H9 (cell line): ENCODE data around the gene LGALS4. TPM values are rescaled to one million over a fixed set of nuclear protein-coding genes. Genes with fewer than 3 reads are reported as not detected.

Experiments used
- DNase-seq: peaks from one replicate; pipeline ENCODE4 v3.0.0-alpha.2; 2017
- H2AFZ ChIP-seq: one replicate; pipeline ENCODE4 v1.6.1; 2013; ENCODE audit warnings: mild to moderate bottlenecking, low read length, control low read depth, moderate library complexity
- H2AK5ac ChIP-seq: 2 replicates; pipeline ENCODE4 v1.6.1; 2013; ENCODE audit warnings: low read length, control low read depth, mixed read lengths; ENCODE audit not compliant: insufficient read length
- H2BK120ac ChIP-seq: one replicate; pipeline ENCODE4 v1.6.1; 2013; ENCODE audit warnings: low read depth, mild to moderate bottlenecking, low read length, control low read depth, inconsistent platforms; ENCODE audit not compliant: poor library complexity, severe bottlenecking
- H2BK12ac ChIP-seq: 2 replicates; pipeline ENCODE4 v1.6.1; 2013; ENCODE audit warnings: low read length, control low read depth, mixed read lengths, low read depth; ENCODE audit not compliant: insufficient read length
- H2BK15ac ChIP-seq: 2 replicates; pipeline ENCODE4 v1.6.1; 2013; ENCODE audit warnings: low read depth, low read length, control low read depth
- H2BK20ac ChIP-seq: one replicate; pipeline ENCODE4 v1.6.1; 2013; ENCODE audit warnings: low read depth, mild to moderate bottlenecking, low read length, control low read depth, inconsistent platforms; ENCODE audit not compliant: poor library complexity, severe bottlenecking
- H2BK5ac ChIP-seq: 2 replicates; pipeline ENCODE4 v1.6.1; 2013; ENCODE audit warnings: low read length, control low read depth, mixed read lengths; ENCODE audit not compliant: insufficient read length
- H3K14ac ChIP-seq: 2 replicates; pipeline ENCODE4 v1.6.1; 2013; ENCODE audit warnings: low read length, control low read depth; ENCODE audit not compliant: insufficient read depth
- H3K18ac ChIP-seq: 2 replicates; pipeline ENCODE4 v1.6.1; 2013; ENCODE audit warnings: low read depth, mild to moderate bottlenecking, mixed read lengths, low read length, control low read depth; ENCODE audit not compliant: insufficient read length
- H3K23ac ChIP-seq: 2 replicates; pipeline ENCODE4 v1.6.1; 2013; ENCODE audit warnings: low read length, control low read depth, mixed read lengths, low read depth; ENCODE audit not compliant: insufficient read length
- H3K23me2 ChIP-seq: 2 replicates; pipeline ENCODE4 v1.6.1; 2013; ENCODE audit warnings: low read depth, mild to moderate bottlenecking, mixed read lengths, low read length, control low read depth; ENCODE audit not compliant: insufficient read length, poor library complexity, severe bottlenecking
- H3K27ac ChIP-seq: 2 replicates; pipeline ENCODE4 v1.5.1; 2013; ENCODE audit warnings: low read length, control low read depth, mixed read lengths, low read depth; ENCODE audit not compliant: insufficient read length
- H3K27me3 ChIP-seq: 2 replicates; pipeline ENCODE4 v1.6.1; 2013; ENCODE audit warnings: low read length, control low read depth, inconsistent platforms; ENCODE audit not compliant: insufficient read depth
- H3K4ac ChIP-seq: 2 replicates; pipeline ENCODE4 v1.6.1; 2013; ENCODE audit warnings: low read depth, mild to moderate bottlenecking, control low read depth, inconsistent platforms, low read length, moderate library complexity
- H3K4me1 ChIP-seq: 2 replicates; pipeline ENCODE4 v1.6.1; 2013; ENCODE audit warnings: low read length, control low read depth, inconsistent platforms; ENCODE audit not compliant: insufficient read depth
- H3K4me2 ChIP-seq: 2 replicates; pipeline ENCODE4 v1.6.1; 2013; ENCODE audit warnings: low read length, control low read depth, mixed read lengths; ENCODE audit not compliant: insufficient read length, insufficient read depth
- H3K56ac ChIP-seq: 2 replicates; pipeline ENCODE4 v1.6.1; 2013; ENCODE audit warnings: low read depth, mild to moderate bottlenecking, mixed read lengths, low read length, control low read depth; ENCODE audit not compliant: insufficient read length
- H3K79me1 ChIP-seq: 2 replicates; pipeline ENCODE4 v1.6.1; 2013; ENCODE audit warnings: low read depth, mild to moderate bottlenecking, moderate library complexity, low read length, control low read depth, inconsistent platforms; ENCODE audit not compliant: insufficient read depth, poor library complexity, severe bottlenecking
- H3K79me2 ChIP-seq: 2 replicates; pipeline ENCODE4 v1.6.1; 2013; ENCODE audit warnings: low read length, control low read depth, inconsistent platforms; ENCODE audit not compliant: insufficient read depth
- H3K9ac ChIP-seq: 2 replicates; pipeline ENCODE4 v1.6.1; 2013; ENCODE audit warnings: low read length, control low read depth, mixed read lengths; ENCODE audit not compliant: insufficient read length; ENCODE audit errors: extremely low read depth
- H3K9me3 ChIP-seq: one replicate; pipeline ENCODE4 v1.6.1; 2013; ENCODE audit warnings: low read depth, low read length, inconsistent platforms; ENCODE audit not compliant: control insufficient read depth
- H3T11ph ChIP-seq: one replicate; pipeline ENCODE4 v1.6.1; 2013; ENCODE audit warnings: mild to moderate bottlenecking, low read length, control low read depth, inconsistent platforms
- H4K20me1 ChIP-seq: one replicate; pipeline ENCODE4 v1.6.1; 2013; ENCODE audit not compliant: control insufficient read depth, insufficient read length, insufficient read depth
- H4K5ac ChIP-seq: 2 replicates; pipeline ENCODE4 v1.6.1; 2013; ENCODE audit warnings: low read depth, mild to moderate bottlenecking, mixed read lengths, low read length, control low read depth; ENCODE audit not compliant: insufficient read length
- H4K8ac ChIP-seq: replicated peaks from 2 replicates; pipeline ENCODE4 v1.6.1; 2013; ENCODE audit warnings: low read length, control low read depth, mixed read lengths, low read depth; ENCODE audit not compliant: insufficient read length
- H4K91ac ChIP-seq: 2 replicates; pipeline ENCODE4 v1.6.1; 2013; ENCODE audit warnings: low read depth, mild to moderate bottlenecking, moderate library complexity, mixed read lengths, low read length, control low read depth; ENCODE audit not compliant: insufficient read length
- H3K27ac Mint-ChIP-seq, 3 experiments: 2 replicates in 2 of 3; 3 replicates in 1 of 3; pipeline ENCODE4 v1.8.0; 2020 to 2021; ENCODE audit warnings: mixed read lengths in 3 of 3, mild to moderate bottlenecking in 1 of 3, moderate library complexity in 1 of 3
- H3K27me3 Mint-ChIP-seq: 2 replicates; pipeline ENCODE4 v1.8.0; 2021; ENCODE audit warnings: low read depth, mild to moderate bottlenecking, moderate library complexity, mixed read lengths
- H3K36me3 Mint-ChIP-seq, 3 experiments: 2 replicates in 2 of 3; 3 replicates in 1 of 3; pipeline ENCODE4 v1.8.0; 2020 to 2021; ENCODE audit warnings: low read depth in 3 of 3, mixed read lengths in 3 of 3; ENCODE audit not compliant: insufficient read depth in 1 of 3
- H3K4me1 Mint-ChIP-seq, 2 experiments: 2 replicates each; pipeline ENCODE4 v1.8.0; 2020; ENCODE audit warnings: mixed read lengths in 2 of 2
- H3K4me3 Mint-ChIP-seq, 2 experiments: 2 replicates in 1 of 2; 3 replicates in 1 of 2; pipeline ENCODE4 v1.8.0; 2020 to 2021; ENCODE audit warnings: mild to moderate bottlenecking in 2 of 2, mixed read lengths in 2 of 2, moderate library complexity in 1 of 2
- H3K9me3 Mint-ChIP-seq, 2 experiments: 2 replicates in 1 of 2; 3 replicates in 1 of 2; pipeline ENCODE4 v1.8.0; 2020; ENCODE audit warnings: mild to moderate bottlenecking in 2 of 2, mixed read lengths in 2 of 2, moderate library complexity in 1 of 2
- CTCF ChIP-seq: fragments of 200-600 bp; sonication (generic); conservative IDR thresholded peaks from 3 replicates; pipeline ENCODE4 v1.8.0; 2021; ENCODE audit warnings: antibody characterized with exemption, mild to moderate bottlenecking
- WGBS: extraction: QIAGEN DNeasy Blood & Tissue Kit; methylation state at CpG from one replicate; pipeline ENCODE4 v1.1.7; 2013; ENCODE audit warnings: missing lambda C conversion rate, low lambda C conversion rate, mixed read lengths; ENCODE audit not compliant: insufficient read length; ENCODE audit errors: extremely low coverage; 5-methylcytosine and 5-hydroxymethylcytosine counted together
- total RNA-seq: library from RNA; stranded (reverse); gene quantifications from 2 replicates; pipeline ENCODE4 v1.2.1, GENCODE V29; 2021

LGALS4 gene
- total RNA-seq, 1 experiment from 2014 or later, result 0.68 TPM

DNA sequence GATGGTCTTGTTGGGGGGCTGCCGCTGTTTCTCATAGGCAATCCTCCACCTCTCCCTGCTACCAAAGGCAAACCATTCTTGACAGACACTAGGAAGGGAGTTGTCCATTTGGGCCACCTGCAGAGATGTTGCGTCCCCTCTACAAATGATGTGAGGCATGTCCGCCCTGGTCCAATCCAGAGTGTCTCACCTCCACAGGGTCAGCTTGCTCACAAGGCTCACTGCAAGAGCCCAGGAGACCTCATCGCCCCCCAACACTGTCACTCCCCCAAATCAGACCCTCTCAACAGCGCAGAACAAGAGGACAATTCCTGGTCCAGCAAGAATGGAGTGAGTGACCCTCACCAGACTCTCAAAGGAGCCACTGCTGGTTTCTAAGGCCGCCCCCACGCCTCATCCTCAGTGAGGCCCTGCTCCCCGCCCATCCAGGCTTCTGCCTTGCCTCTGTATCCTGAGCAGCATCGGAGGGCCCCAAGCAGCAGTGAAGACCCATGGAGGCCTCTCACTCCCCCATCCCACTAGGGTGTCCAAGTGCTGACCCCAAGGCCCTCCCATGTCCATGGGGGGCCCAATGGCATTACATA lies 30.5 kb upstream of the LGALS4 start:
- peaks cover 10% of the 10 kb centered on the region; the same call in 1 of the 2 replicates for H3K79me2 ChIP-seq

More for the DNA sequence above, 30.5 kb upstream of the LGALS4 start:
- Histone ChIP-seq H3K18ac (no peak overlapping the region), H3K4me1 (no peaks in the 10 kb centered on the region), H4K20me1 (peaks cover 4% of the 10 kb centered on the region), H3K27ac (no peak overlapping the region), H3K4ac (no peak overlapping the region), H3K23me2 (no peaks in the 10 kb centered on the region), H2BK15ac (no peak overlapping the region), H2AFZ (no peak overlapping the region), H2AK5ac (no peak overlapping the region), H3K4me2 (no peak overlapping the region), H3K14ac (no peak overlapping the region), H2BK5ac (no peak overlapping the region), H4K91ac (no peak overlapping the region), H3T11ph (no peak overlapping the region), H4K8ac (no peak overlapping the region), H3K9me3 (no peaks in the 10 kb centered on the region), H2BK120ac (no peak overlapping the region), H3K27me3 (no peaks in the 10 kb centered on the region), H3K56ac (no peak overlapping the region), H3K9ac (no peak overlapping the region), H2BK12ac (no peak overlapping the region), H4K5ac (no peak overlapping the region), H3K23ac (no peak overlapping the region), H2BK20ac (no peak overlapping the region), H3K79me1 (peaks cover 8% of the 10 kb centered on the region)
- Mint-ChIP-seq H3K27ac (peak overlapping the region in 2 of 3 experiments; percentile 49 to 64; a peak in 4 of 7 replicates), H3K4me1 (peaks cover 15 to 16% of the 10 kb centered on the region in 2 experiments), H3K36me3 (peaks cover 89 to 100% (median 99%) of the 10 kb centered on the region in 3 experiments), H3K27me3 (peaks cover 2% of the 10 kb centered on the region; the same call in 1 of the 2 replicates), H3K9me3 (no peaks in the 10 kb centered on the region; a peak in 1 of 5 replicates), H3K4me3 (no peak overlapping the region)
- whole genome bisulfite sequencing, result no CpG with 5 or more reads among the region's 9 CpGs
- no peak for TF ChIP-seq CTCF
- DNase-seq, result no peak
